ENCODE results near the gene TAB3.

- TF ChIP-seq CTCF (IDR thresholded peaks at IDR 0.05) = no peak
- TF ChIP-seq POLR2A (IDR thresholded peaks at IDR 0.05) = no peak
Measured at GRCh38 chrX:30865612-30866011, 23.4 kb downstream of the TAB3 start.
